ENCODE measurements around the gene AQP12B. TPM values are rescaled to one million over a fixed set of nuclear protein-coding genes. Genes with fewer than 3 reads are reported as not detected.
"Not testable (repeated sequence)": the region's sequence is repeated elsewhere in the genome, so short reads cannot be mapped to it uniquely, and the experiment has no call there.

Gene AQP12B
- total RNA-seq, 1 donor from 2014 or later, result not detected

GRCh38 chr2:240663546-240664190 lies 19.0 kb downstream of the AQP12B start:
- H3K27me3 Mint-ChIP-seq (ENCODE audit: unreplicated experiment), result peaks cover 3% of the 10 kb centered on the region
- no peak overlapping the region for H3K27ac Mint-ChIP-seq (ENCODE audit: unreplicated experiment)
- TF ChIP-seq CTCF (IDR thresholded peaks at IDR 0.05; ENCODE audit: unreplicated experiment), result no peak
- H3K4me3 Mint-ChIP-seq (ENCODE audit: unreplicated experiment), result no peak overlapping the region
- DNase-seq (ENCODE audit: low spot score), result no peak
- H3K36me3 Mint-ChIP-seq (ENCODE audit: low read depth, unreplicated experiment), result no peaks in the 10 kb centered on the region
- H3K9me3 Mint-ChIP-seq (ENCODE audit: unreplicated experiment), result no peaks in the 10 kb centered on the region
- H3K4me1 Mint-ChIP-seq (ENCODE audit: unreplicated experiment), result no peaks in the 10 kb centered on the region

GRCh38 chr2:240662681-240663080 lies 20.0 kb downstream of the AQP12B start:
- TF ChIP-seq CTCF (IDR thresholded peaks at IDR 0.05; ENCODE audit: unreplicated experiment), result no peak
- no peaks in the 10 kb centered on the region for H3K4me1 Mint-ChIP-seq (ENCODE audit: unreplicated experiment)
- no peak for DNase-seq (ENCODE audit: low spot score)
- H3K4me3 Mint-ChIP-seq (ENCODE audit: unreplicated experiment), result no peak overlapping the region
- H3K36me3 Mint-ChIP-seq (ENCODE audit: low read depth, unreplicated experiment), result no peaks in the 10 kb centered on the region
- H3K27me3 Mint-ChIP-seq (ENCODE audit: unreplicated experiment), result peaks cover 3% of the 10 kb centered on the region
- no peaks in the 10 kb centered on the region for H3K9me3 Mint-ChIP-seq (ENCODE audit: unreplicated experiment)
- H3K27ac Mint-ChIP-seq (ENCODE audit: unreplicated experiment), result no peak overlapping the region

- not testable (repeated sequence) for H3K4me3 Mint-ChIP-seq (ENCODE audit: unreplicated experiment); H3K27ac Mint-ChIP-seq (ENCODE audit: unreplicated experiment); DNase-seq (ENCODE audit: low spot score); H3K27me3 Mint-ChIP-seq (ENCODE audit: unreplicated experiment); H3K4me1 Mint-ChIP-seq (ENCODE audit: unreplicated experiment); H3K36me3 Mint-ChIP-seq (ENCODE audit: low read depth, unreplicated experiment); H3K9me3 Mint-ChIP-seq (ENCODE audit: unreplicated experiment)
Measured at GRCh38 chr2:240659883-240660282, 22.8 kb downstream of the AQP12B start.

- no peak overlapping the region for H3K4me3 Mint-ChIP-seq (ENCODE audit: unreplicated experiment)
- peaks cover 4% of the 10 kb centered on the region for H3K9me3 Mint-ChIP-seq (ENCODE audit: unreplicated experiment)
- DNase-seq (ENCODE audit: low spot score), result no peak
- no peaks in the 10 kb centered on the region for H3K4me1 Mint-ChIP-seq (ENCODE audit: unreplicated experiment)
- H3K27me3 Mint-ChIP-seq (ENCODE audit: unreplicated experiment), result peaks cover 4% of the 10 kb centered on the region
- no peak for TF ChIP-seq CTCF (IDR thresholded peaks at IDR 0.05; ENCODE audit: unreplicated experiment)
- no peak overlapping the region for H3K27ac Mint-ChIP-seq (ENCODE audit: unreplicated experiment)
- no peaks in the 10 kb centered on the region for H3K36me3 Mint-ChIP-seq (ENCODE audit: low read depth, unreplicated experiment)
Measured at GRCh38 chr2:240655931-240656886, 26.5 kb downstream of the AQP12B start.

GRCh38 chr2:240651185-240651584 lies 31.5 kb downstream of the AQP12B start:
- TF ChIP-seq CTCF (IDR thresholded peaks at IDR 0.05; ENCODE audit: unreplicated experiment), result no peak
- Mint-ChIP-seq H3K4me1 (ENCODE audit: unreplicated experiment) (peaks cover 8% of the 10 kb centered on the region), H3K27ac (ENCODE audit: unreplicated experiment) (no peak overlapping the region), H3K9me3 (ENCODE audit: unreplicated experiment) (peaks cover 4% of the 10 kb centered on the region), H3K4me3 (ENCODE audit: unreplicated experiment) (no peak overlapping the region), H3K36me3 (ENCODE audit: low read depth, unreplicated experiment) (no peaks in the 10 kb centered on the region), H3K27me3 (ENCODE audit: unreplicated experiment) (peaks cover 2% of the 10 kb centered on the region)
- no peak for DNase-seq (ENCODE audit: low spot score)

Data from endothelial cell (in vitro differentiated cells).